GM18858 (cell line): ENCODE results near the gene PALM.

Source experiments
- ATAC-seq: cut with Tn5 transposase; IDR thresholded peaks from one replicate; pipeline ENCODE4 v1.9.1; 2021; ENCODE audit not compliant: unreplicated experiment

The PALM gene

DNA sequence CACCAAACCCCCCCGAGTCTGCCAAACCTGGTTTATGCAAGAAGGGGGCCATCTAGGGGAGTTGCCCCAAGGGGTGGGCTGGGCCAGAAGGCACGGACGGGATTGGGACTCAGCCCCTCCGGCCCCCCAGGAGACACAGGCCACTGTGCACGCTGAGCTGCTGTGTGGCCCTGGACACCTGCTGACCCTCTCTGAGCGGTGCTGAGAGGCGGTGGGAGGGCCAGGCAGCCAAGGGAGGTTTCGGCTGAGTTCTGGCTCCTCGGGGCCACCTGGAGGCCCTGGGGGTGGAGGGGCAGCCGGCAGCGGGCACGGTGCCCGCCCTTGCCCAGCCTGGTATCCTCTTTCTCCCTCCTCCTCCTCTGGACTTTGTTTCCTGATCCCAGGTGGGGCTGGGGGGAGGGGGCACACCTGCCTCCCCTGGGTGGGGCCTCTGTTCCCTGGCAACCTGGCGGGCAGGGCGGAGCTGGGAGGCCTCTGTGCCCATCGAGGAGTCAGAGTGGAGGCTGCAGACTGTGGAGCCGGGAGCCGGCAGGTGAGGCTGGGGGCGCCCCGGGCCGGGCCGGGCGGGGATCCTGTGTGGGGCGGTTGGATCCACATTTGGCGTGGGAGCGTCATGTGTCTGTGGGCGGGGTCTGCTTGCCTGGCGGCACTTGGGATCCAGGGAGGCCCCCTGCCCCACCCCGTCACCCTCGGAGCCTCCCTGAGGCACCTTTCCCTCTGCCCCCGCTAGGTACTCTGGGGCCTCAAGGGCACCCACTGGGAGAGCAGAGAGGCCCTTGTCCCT lies 42.1 kb downstream of the PALM start, which contains the start of gene MISP:
TSS of gene MISP (plus strand) at position 473 of the 784 bp plus-strand sequence. CDS start 5,835 bp downstream, outside the sequence.
- no peak for ATAC-seq

DNA sequence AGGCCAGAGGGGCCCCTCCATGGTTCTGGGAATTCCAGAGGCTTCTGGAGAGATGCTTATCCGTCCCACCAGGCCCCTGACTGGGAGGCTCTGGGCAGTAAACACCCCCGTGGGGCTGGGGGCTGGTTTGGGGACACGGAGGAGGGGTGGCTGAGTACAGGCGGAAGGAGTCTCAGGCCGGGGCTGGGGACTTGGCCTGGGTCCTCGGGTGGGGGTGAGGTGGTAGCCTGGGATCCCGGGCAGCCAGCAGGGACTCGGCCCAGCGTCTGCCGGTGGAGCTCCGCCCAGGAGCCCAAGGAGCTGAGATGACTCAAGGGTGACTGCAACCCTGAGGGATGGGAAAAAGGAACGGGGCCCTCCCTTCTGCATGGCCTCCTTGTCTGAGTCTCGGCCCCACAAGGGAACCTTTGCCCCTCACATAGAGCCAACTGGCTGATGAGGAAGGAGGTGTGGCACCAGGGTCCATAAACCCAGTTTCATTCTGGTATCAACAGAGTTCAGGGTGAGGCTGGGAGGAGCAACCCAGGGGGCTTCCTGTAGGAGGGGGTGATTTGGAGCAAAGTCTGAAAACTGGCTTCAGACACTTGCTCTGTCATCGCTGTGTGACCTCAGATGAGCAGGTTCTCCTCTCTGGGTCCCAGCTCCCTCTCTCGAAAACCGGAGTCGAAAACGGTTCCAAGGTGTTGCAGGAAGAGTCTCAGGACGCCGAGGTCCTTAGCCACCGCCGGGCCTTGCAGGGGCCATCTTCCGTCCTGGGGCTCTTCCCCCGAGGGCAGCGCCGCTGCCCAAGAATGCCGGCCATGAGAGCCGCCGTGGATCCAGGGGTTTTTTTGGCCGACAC lies 43.0 kb downstream of the PALM start:
- ATAC-seq = no peak

DNA sequence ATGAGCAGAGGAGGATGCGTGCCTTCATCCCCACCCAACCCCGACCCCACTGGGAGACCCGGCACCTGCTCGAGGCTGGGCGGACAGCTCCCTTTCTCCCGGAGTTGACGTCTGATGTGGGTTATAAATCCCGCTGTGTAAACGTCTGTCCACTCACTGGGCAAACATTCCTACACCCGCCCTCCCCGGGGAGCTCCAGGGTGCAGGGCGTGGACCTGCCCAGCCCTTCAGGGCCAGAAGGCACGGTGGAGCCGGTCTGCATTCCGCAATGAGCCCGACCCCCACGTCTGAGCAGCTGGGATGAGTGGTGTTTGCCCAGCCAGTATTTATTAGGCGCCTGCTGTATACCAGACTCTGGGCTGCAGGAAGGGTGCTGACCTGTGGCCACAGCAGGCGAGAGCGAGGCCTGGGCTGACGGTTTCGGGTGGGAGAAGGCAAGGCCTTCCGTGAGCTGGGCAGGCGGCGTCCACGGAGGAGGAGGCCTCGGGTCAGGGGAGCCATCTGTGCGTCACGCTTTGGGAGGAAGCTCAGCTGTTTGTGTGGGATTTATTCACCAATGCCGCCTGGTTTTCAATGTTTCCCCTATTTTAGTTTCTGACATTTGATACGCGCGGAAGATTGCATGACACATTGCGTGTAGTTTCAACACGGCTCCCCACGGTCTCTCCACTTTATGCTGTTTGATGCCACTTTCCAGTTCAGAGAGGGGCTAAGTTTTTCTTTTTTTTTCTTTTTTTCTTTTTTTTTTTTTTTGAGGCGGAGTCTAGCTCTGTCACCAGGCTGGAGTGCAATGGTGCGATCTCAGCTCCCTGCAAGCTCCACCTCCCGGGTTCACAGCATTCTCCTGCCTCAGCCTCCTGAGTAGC lies 44.1 kb downstream of the PALM start:
- no peak for ATAC-seq

DNA sequence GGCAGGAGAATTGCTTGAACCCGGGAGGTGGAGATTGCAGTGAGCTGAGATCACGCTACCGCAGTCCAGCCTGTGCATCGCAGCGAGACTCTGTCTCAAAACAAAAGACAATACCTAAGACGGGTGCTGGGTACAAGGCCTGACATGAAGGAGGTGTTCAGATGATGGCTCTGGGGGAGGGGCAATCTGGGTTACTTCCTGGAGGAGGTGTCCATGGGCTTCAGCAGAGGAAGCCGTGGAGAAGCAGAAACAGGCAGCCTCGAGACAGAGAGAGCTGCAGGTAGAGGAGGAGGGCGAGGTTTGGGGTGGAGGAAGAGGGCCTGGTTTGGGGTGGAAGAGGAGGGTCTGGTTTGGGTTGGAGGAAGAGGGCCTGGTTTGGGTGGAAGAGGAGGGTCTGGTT lies 45.8 kb downstream of the PALM start:
- ATAC-seq = no peak

GRCh38 chr19:755063-755462 lies 46.3 kb downstream of the PALM start:
- no peak for ATAC-seq

GRCh38 chr19:756236-756635 lies 47.5 kb downstream of the PALM start:
- no peak for ATAC-seq

GRCh38 chr19:756821-757688 lies 48.3 kb downstream of the PALM start:
- no peak for ATAC-seq

DNA sequence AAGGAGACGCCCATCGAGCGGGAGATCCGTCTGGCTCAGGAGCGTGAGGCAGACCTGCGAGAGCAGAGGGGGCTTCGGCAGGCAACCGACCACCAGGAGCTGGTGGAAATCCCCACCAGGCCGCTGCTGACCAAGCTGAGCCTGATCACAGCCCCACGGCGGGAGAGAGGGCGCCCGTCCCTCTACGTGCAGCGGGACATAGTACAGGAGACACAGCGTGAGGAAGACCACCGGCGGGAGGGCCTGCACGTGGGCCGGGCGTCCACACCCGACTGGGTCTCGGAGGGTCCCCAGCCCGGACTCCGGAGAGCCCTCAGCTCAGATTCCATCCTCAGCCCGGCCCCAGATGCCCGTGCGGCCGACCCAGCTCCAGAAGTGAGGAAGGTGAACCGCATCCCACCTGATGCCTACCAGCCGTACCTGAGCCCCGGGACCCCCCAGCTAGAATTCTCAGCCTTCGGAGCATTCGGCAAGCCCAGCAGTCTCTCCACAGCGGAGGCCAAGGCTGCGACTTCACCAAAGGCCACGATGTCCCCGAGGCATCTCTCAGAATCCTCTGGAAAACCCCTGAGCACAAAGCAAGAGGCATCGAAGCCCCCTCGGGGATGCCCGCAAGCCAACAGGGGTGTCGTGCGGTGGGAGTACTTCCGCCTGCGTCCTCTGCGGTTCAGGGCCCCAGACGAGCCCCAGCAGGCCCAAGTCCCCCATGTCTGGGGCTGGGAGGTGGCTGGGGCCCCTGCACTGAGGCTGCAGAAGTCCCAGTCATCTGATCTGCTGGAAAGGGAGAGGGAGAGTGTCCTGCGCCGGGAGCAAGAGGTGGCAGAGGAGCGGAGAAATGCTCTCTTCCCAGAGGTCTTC lies 49.3 kb downstream of the PALM start:
- ATAC-seq = no peak

DNA sequence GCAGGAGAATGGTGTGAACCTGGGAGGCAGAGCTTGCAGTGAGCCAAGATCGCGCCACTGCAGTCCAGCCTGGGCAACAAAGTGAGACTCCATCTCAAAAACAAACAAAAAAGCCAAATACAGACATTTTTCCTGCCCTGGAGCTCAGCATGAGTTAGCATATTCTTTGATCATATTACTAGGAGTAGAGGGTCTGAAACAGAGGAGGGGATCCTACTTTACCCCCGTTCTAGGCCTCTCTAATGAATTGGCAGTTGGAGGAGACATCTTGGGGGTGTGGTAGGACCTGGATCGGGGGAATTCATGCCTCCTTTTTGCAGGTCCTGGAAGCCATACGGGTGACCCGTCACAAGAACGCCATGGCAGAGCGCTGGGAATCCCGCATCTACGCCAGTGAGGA lies 54.4 kb downstream of the PALM start:
- ATAC-seq = no peak

- ATAC-seq = no peak
Observed at GRCh38 chr19:763869-764268, 55.1 kb downstream of the PALM start.

DNA sequence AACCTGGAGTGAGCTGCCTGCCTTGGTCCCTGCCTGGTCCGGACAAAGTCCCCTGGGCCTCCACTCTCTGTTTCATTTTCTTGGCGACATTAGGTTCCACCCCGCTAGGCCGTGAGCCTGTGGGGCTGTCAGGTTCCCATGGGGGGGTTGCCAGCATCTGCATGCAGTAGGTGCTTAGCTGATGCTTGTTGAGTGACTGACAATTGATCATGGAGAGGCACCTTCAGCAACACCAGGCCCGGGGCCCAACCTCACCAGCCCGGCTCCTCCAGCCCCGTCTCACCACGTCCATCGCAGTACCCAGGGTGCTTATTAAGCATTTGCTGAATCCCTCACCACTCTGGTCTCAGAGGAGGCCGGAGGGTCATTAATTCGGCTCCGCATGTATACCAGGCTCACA lies 55.6 kb downstream of the PALM start:
- ATAC-seq = no peak

DNA sequence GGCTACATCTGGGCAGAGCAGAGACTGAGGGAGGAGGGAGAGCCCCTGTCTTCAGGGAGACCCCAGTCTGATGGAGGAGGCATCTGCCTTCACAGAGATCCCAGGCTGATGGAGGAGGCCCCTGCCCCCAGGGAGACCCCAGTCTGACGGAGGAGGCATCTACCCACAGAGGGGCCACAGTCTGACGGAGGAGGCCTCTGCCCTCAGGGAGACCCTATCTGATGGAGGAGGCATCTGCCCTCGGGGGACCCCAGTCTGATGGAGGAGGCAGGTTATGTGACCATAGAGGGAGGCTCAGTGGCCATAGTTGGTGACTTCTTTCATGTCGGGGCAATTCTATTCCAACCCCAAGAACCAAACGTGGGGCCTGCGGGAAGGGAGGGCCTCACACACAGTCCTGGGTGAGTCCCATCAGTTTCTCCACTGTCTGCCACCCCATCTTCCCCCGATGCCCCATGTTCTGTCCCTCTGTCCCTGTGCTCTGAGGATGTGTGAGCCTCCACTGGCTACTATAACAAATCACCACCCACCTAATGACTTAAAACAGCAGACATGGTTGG lies 56.5 kb downstream of the PALM start:
- ATAC-seq = no peak

DNA sequence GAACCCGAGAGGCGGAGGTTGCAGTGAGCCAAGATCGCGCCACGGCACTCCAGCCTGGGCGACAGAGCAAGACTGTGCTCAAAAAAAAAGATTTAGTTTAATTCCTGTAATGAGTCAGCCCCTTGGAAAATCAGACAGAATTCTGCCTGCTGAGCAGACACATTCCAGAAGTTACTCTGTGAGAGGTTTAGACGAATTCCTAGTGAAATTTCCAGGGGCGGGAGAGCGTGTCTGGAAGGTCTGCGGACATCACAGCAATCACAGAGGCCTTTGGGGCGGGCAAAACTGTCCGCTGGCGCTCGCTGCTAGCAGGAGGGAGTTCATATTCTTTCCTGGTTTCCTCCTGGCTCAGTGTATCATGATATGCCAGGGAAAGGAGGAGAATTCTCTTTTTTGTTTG lies 59.7 kb downstream of the PALM start:
- no peak for ATAC-seq

DNA sequence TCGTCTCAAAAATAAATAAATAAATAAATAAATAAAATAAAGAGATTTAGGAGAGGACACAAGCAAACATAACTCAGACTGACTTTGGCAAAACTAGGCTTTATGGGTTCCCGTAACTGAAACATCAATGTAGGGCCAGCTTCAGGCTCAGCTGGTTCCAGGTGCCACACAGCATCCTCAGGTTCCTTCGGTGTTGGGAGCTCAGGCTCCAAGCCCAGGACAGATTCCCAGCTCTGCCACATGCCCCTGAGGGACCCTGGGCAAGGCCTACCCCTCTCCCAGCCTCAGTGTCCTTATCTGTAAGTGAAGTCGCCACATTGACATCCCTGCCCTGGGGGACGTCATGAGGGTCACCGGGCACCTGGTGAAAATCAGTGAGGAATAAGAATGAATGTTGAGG lies 60.9 kb downstream of the PALM start:
- no peak for ATAC-seq

- ATAC-seq = no peak
Observed at GRCh38 chr19:771332-771785, 62.6 kb downstream of the PALM start.

DNA sequence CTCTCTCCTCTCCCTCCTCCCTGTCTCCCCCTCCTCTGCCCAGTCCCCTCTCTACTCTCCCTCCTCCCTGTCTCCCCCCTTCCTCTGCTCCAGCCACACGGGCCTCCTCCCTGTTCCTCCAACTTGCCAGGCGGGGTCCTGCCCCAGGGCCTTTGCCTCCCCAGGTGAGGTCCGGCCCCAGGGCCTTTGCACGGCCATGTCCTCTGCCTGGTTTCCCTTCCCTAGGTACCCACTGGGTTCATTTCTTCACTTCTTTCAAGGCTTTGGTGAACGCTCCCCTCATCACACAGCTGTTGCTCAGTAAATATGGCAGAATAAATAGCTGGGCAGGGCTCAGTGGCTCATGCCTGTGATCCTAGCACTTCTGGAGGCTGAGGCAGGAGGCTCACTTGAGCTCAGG lies 63.3 kb downstream of the PALM start:
- no peak for ATAC-seq

- no peak for ATAC-seq
Observed at GRCh38 chr19:772730-773436, 64.1 kb downstream of the PALM start.

- no peak for ATAC-seq
Observed at GRCh38 chr19:776549-776948, 67.8 kb downstream of the PALM start.
